Measurements from ENCODE around the gene NAPSA.
"Not testable (repeated sequence)": the region's sequence is repeated elsewhere in the genome, so short reads cannot be mapped to it uniquely, and the experiment has no call there.

Gene NAPSA

GRCh38 chr19:50393589-50393988, 28.1 kb upstream of the NAPSA start:
- H3K36me3 ChIP-seq (ENCODE audit: control insufficient read depth, low read length): peaks cover 55% of the 10 kb centered on the region
- no peak overlapping the region for H3K27ac ChIP-seq (ENCODE audit: low read depth, low read length)
- no peaks in the 10 kb centered on the region for H3K27me3 ChIP-seq (ENCODE audit: control insufficient read depth, low read length)
- peaks cover 7% of the 10 kb centered on the region for H4K20me1 ChIP-seq (ENCODE audit: control insufficient read depth, insufficient read depth, low read depth, low read length)
- H3K79me2 ChIP-seq (ENCODE audit: control insufficient read depth, low read length): peaks cover 91% of the 10 kb centered on the region
- no peaks in the 10 kb centered on the region for H3K4me1 ChIP-seq (ENCODE audit: control insufficient read depth, low read length)
- no peak overlapping the region for H3K4me3 ChIP-seq (ENCODE audit: low read length)
- no peaks in the 10 kb centered on the region for H3K9me3 ChIP-seq (ENCODE audit: control insufficient read depth, insufficient read depth, low read length)
- H3K9me2 ChIP-seq (replicated peaks; ENCODE audit: control insufficient read depth, low read length): no peaks in the 10 kb centered on the region
- 0 out of 2 replicates have a peak, but pooled peaks cover 2% of the 10 kb centered on the region for H3F3A ChIP-seq (ENCODE audit: control insufficient read depth, insufficient read depth)
- H3K4me2 ChIP-seq (ENCODE audit: low read length): no peak overlapping the region
- no peak for TF ChIP-seq CTCF (IDR thresholded peaks at IDR 0.05; ENCODE audit: low read depth, low read length, poor library complexity, severe bottlenecking)
- TF ChIP-seq EZH2phosphoT487 (IDR thresholded peaks at IDR 0.05; ENCODE audit: borderline replicate concordance, low read length): no peak

GRCh38 chr19:50392759-50393158, 27.3 kb upstream of the NAPSA start:
- H3K4me1 ChIP-seq (ENCODE audit: control insufficient read depth, low read length): no peaks in the 10 kb centered on the region
- no peak overlapping the region for H3K27ac ChIP-seq (ENCODE audit: low read depth, low read length)
- peaks cover 5% of the 10 kb centered on the region for H4K20me1 ChIP-seq (ENCODE audit: control insufficient read depth, insufficient read depth, low read depth, low read length)
- H3K9me2 ChIP-seq (replicated peaks; ENCODE audit: control insufficient read depth, low read length): no peaks in the 10 kb centered on the region
- no peak for TF ChIP-seq CTCF (IDR thresholded peaks at IDR 0.05; ENCODE audit: low read depth, low read length, poor library complexity, severe bottlenecking)
- TF ChIP-seq EZH2phosphoT487 (IDR thresholded peaks at IDR 0.05; ENCODE audit: borderline replicate concordance, low read length): no peak
- H3K79me2 ChIP-seq (ENCODE audit: control insufficient read depth, low read length): peaks cover 91% of the 10 kb centered on the region
- no peak overlapping the region for H3K4me3 ChIP-seq (ENCODE audit: low read length)
- H3K36me3 ChIP-seq (ENCODE audit: control insufficient read depth, low read length): peaks cover 57% of the 10 kb centered on the region
- no peaks in the 10 kb centered on the region for H3K27me3 ChIP-seq (ENCODE audit: control insufficient read depth, low read length)
- no peak overlapping the region for H3K4me2 ChIP-seq (ENCODE audit: low read length)
- no peaks in the 10 kb centered on the region for H3K9me3 ChIP-seq (ENCODE audit: control insufficient read depth, insufficient read depth, low read length)
- 0 out of 2 replicates have a peak, but pooled peaks cover 2% of the 10 kb centered on the region for H3F3A ChIP-seq (ENCODE audit: control insufficient read depth, insufficient read depth)

- not testable (repeated sequence) for H3K9me2 ChIP-seq (replicated peaks; ENCODE audit: control insufficient read depth, low read length); H3F3A ChIP-seq (ENCODE audit: control insufficient read depth, insufficient read depth); H3K4me1 ChIP-seq (ENCODE audit: control insufficient read depth, low read length); H3K4me2 ChIP-seq (ENCODE audit: low read length); H3K27ac ChIP-seq (ENCODE audit: low read depth, low read length); H3K4me3 ChIP-seq (ENCODE audit: low read length); H3K9me3 ChIP-seq (ENCODE audit: control insufficient read depth, insufficient read depth, low read length); H3K27me3 ChIP-seq (ENCODE audit: control insufficient read depth, low read length)
- peaks cover 70% of the 10 kb centered on the region for H3K36me3 ChIP-seq (ENCODE audit: control insufficient read depth, low read length)
- H3K79me2 ChIP-seq (ENCODE audit: control insufficient read depth, low read length): peaks cover 93% of the 10 kb centered on the region
- H4K20me1 ChIP-seq (ENCODE audit: control insufficient read depth, insufficient read depth, low read depth, low read length): peaks cover 11% of the 10 kb centered on the region; the same call in 1 of the 2 replicates
Observed at GRCh38 chr19:50390952-50391351, 25.5 kb upstream of the NAPSA start.

- H3K9me2 ChIP-seq (replicated peaks; ENCODE audit: control insufficient read depth, low read length); H3F3A ChIP-seq (ENCODE audit: control insufficient read depth, insufficient read depth); H3K4me2 ChIP-seq (ENCODE audit: low read length); H3K9me3 ChIP-seq (ENCODE audit: control insufficient read depth, insufficient read depth, low read length); H3K27me3 ChIP-seq (ENCODE audit: control insufficient read depth, low read length); H3K27ac ChIP-seq (ENCODE audit: low read depth, low read length); H3K4me3 ChIP-seq (ENCODE audit: low read length): not testable (repeated sequence)
- Histone ChIP-seq H3K36me3 (ENCODE audit: control insufficient read depth, low read length) (peaks cover 72% of the 10 kb centered on the region), H4K20me1 (ENCODE audit: control insufficient read depth, insufficient read depth, low read depth, low read length) (peaks cover 14% of the 10 kb centered on the region; the same call in 1 of the 2 replicates), H3K4me1 (ENCODE audit: control insufficient read depth, low read length) (peaks cover 14% of the 10 kb centered on the region), H3K79me2 (ENCODE audit: control insufficient read depth, low read length) (peaks cover 93% of the 10 kb centered on the region)
Observed at GRCh38 chr19:50390295-50390694, 24.9 kb upstream of the NAPSA start.

All from DOHH2 (cell line).